Lower lobe of right lung (tissue), 2 donors: Measurements from ENCODE around the gene EEFSEC. TPM values are rescaled to one million over a fixed set of nuclear protein-coding genes. Genes with fewer than 3 reads are reported as not detected.

Source experiments
- ATAC-seq, 2 donors: fragments of 200-7000 bp; cut with Tn5 transposase; one replicate each; pipeline ENCODE4 v1.9.1; 2020 to 2022; ENCODE audit warnings: mild to moderate bottlenecking in 2 of 2, moderate library complexity in 2 of 2
- DNase-seq: peaks from one replicate; pipeline ENCODE4 v3.0.0-alpha.2; 2020
- H3K27ac ChIP-seq: fragments of 200-600 bp; one replicate; pipeline ENCODE4 v1.8.0; 2022
- H3K27me3 ChIP-seq: fragments of 200-600 bp; one replicate; pipeline ENCODE4 v1.8.0; 2022; ENCODE audit warnings: low read depth
- H3K36me3 ChIP-seq: fragments of 200-600 bp; one replicate; pipeline ENCODE4 v1.8.0; 2022; ENCODE audit warnings: mild to moderate bottlenecking
- H3K4me1 ChIP-seq: fragments of 200-600 bp; one replicate; pipeline ENCODE4 v1.8.0; 2022
- H3K4me3 ChIP-seq: fragments of 200-600 bp; one replicate; pipeline ENCODE4 v1.8.0; 2022; ENCODE audit warnings: mild to moderate bottlenecking
- H3K9me3 ChIP-seq: fragments of 200-600 bp; one replicate; pipeline ENCODE4 v1.8.0; 2022
- CTCF ChIP-seq: fragments of 200-600 bp; IDR thresholded peaks from one replicate; pipeline ENCODE4 v1.8.0; 2022; ENCODE audit warnings: antibody characterized with exemption, mild to moderate bottlenecking
- intact Hi-C: fragments of 100-400 bp; cut with DNase I; formaldehyde crosslinking; loops from one replicate; pipeline ENCODE4 v1.11.0; 2022
- long read RNA-seq: library from polyadenylated mRNA; unstranded; transcript quantifications from one replicate; pipeline ENCODE4 v2.0.0, GENCODE V29; 2021
- total RNA-seq: library from RNA; stranded (reverse); fragmentation: NEBNext Ultra II Directional; extraction: Animal tissue kit (Norgen Biotek cat#: 25700); gene quantifications from one replicate; pipeline ENCODE4 v1.2.1, GENCODE V29; 2021
- donor health status: DM: no; HTN: yes; CAD: no; lungs with severe emphysema.

Gene EEFSEC
- 15.6 TPM for total RNA-seq
- long read RNA-seq, transcript EEFSEC-201 (7 exons, 2,232 nt) = major isoform, 44 of 72 reads
- long read RNA-seq, partial matches to known transcripts = 12 of 72 reads
- long read RNA-seq, other reads (novel, unspliced or antisense) = 16 of 72 reads

DNA sequence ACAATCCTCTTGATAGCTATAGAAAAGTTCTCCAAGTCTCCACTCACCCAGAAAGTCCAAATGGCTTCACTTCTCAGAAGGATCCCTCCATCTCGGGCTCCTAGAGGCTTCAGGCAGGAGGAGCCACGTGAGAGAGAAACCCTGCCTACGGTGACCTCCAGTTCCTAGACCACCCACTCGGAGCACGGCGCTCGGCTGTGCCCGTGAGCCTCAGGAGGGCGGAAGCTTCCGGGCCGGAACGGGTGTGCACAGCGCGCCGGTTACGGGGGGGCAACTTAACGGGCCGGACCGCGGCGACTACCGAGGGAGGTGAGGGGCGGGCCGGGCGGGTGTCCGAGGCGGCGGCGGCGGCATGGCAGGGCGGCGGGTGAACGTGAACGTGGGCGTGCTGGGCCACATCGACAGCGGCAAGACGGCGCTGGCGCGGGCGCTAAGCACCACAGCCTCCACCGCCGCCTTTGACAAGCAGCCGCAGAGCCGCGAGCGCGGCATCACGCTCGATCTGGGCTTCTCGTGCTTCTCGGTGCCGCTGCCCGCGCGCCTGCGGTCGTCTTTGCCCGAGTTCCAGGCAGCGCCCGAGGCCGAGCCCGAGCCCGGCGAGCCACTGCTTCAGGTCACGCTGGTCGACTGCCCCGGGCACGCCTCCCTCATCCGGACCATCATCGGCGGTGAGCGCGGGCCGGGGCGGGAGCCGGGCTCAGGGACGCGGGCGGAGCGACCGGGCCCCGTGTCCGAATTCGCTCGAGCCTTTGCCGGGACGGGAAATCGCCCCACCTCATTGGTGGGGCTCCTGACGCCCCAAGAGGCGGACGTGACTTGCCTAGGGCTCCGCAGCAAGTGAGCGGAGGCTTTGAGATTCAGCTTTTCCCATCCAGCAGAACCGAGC, at the start of gene EEFSEC:
TSS of gene EEFSEC (plus strand) at position 326 of the 886 bp plus-strand sequence. CDS start at position 353, 27 bp downstream.
- no peaks in the 10 kb centered on the region for H3K27me3 ChIP-seq
- H3K4me3 ChIP-seq = peak within 1 kb of the TSS; percentile 94
- intact Hi-C loops = no loop called here
- no peak for TF ChIP-seq CTCF
- DNase-seq (peak; percentile 89), ATAC-seq (peak; percentile 97 to 98)
- H3K36me3 ChIP-seq = peaks cover 5% of the 10 kb centered on the region
- H3K9me3 ChIP-seq = peaks cover 3% of the 10 kb centered on the region
- peaks cover 18% of the 10 kb centered on the region for H3K4me1 ChIP-seq
- H3K27ac ChIP-seq = peak within 1 kb of the TSS; percentile 89

DNA sequence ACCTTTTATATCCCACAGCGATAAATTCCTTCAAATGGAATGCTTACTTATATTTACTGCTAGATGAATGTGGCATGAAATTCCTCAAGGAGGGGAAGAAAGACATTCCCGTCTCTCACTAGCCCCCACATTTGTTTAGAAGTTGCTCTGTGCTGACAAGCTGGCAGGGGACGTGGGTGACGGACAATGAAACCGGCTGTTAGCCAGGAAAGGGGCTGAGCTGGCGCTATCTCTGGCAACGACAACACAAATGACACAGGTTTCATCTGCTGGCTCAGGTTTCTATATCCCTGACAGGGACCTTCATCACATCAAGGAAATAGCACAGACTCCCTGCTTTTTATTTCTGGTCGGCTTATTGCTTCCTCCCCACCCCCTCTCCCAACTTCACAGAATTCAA, 45.4 kb upstream of the EEFSEC start:
- H3K4me1 ChIP-seq = no peaks in the 10 kb centered on the region
- no peaks in the 10 kb centered on the region for H3K9me3 ChIP-seq
- DNase-seq = no peak
- ATAC-seq = no peak
- H3K27ac ChIP-seq = no peak overlapping the region
- H3K36me3 ChIP-seq = peaks cover 61% of the 10 kb centered on the region
- intact Hi-C loops = no loop called here
- no peaks in the 10 kb centered on the region for H3K27me3 ChIP-seq
- H3K4me3 ChIP-seq = no peak overlapping the region
- no peak for TF ChIP-seq CTCF

GRCh38 chr3:128111147-128111546, 42.1 kb upstream of the EEFSEC start:
- Histone ChIP-seq H3K9me3 (no peaks in the 10 kb centered on the region), H3K27ac (no peak overlapping the region), H3K36me3 (peaks cover 65% of the 10 kb centered on the region), H3K4me1 (no peaks in the 10 kb centered on the region), H3K4me3 (no peak overlapping the region), H3K27me3 (no peaks in the 10 kb centered on the region)
- ATAC-seq (no peak), DNase-seq (no peak)
- no peak for TF ChIP-seq CTCF
- intact Hi-C loops = no loop called here

DNA sequence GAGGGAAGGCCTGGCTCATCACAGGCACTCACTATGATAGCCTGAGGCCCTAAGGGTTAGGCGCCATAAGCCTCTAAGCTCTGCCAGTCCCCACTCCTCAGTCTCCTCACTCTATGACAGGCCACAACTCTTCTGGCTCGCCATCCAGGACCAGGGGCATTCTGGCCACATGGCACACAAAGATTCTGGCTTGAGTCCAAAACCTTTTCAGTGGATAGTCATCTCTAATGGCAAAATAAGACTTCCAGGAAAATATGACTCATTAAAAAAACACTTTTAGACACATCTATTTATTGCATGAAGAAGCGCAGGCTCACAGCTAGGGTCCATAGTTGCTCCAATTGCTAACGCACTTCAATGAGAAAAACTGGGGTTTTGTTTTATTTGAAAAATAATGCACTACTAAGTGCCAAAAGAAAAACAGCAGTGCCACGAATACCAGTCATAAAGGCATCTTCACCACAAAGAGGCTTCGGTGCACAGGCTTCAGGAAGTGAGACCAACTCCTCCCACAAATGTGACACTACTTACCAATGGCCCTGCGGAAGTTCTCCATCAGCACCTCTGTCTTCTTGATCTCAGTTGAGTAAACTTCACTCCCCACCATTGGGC, 40.8 kb upstream of the EEFSEC start:
- Histone ChIP-seq H3K4me3 (no peak overlapping the region), H3K9me3 (no peaks in the 10 kb centered on the region), H3K27me3 (no peaks in the 10 kb centered on the region), H3K27ac (no peak overlapping the region), H3K36me3 (peaks cover 76% of the 10 kb centered on the region), H3K4me1 (no peaks in the 10 kb centered on the region)
- ATAC-seq (no peak), DNase-seq (no peak)
- intact Hi-C loops = no loop called here
- TF ChIP-seq CTCF = no peak

DNA sequence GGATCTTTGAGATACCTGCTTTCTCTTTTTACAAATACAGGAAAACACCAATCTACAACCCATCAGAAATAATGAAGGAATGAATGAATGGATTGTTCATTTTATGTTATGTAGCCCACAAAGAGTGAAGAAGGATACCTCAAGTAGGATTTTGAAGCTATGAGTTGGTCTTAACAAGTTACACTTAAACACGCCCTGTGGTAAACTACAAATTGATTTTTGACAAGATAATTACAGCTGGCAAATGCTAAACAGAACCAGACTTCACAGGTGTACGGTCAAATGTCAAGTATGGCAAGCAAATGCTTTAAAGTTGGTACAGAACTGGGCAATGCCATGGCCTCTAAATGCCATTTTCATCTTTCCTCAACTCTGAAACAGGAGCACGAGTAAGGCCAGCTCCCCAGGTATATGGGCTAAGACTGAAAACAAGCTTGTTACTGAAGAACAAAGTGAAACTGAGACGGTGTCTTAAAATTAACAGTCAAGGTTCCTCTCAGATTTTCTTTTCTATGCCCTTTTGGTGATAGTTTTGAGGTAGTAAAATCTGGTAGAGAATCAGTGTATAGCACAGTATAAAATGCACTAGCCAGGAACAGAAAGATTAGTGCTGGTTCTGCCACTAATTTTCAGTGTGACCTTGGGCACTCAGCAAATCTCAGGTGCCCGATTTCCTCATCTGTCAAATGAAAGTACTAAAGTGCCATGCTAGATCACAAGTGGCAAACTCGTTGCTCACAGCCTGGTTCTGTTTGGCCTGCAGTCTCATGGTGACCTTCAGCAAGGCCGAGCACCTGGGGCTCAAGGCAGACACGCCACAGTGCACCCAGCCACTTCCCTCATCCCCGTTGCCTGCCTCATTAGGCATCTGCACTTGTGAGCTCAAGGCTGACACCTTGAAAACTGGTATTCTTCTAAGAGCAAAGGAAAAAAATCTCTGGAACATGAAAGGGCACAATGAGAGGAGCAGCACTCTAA, 39.2 kb upstream of the EEFSEC start:
- no peak for DNase-seq
- Histone ChIP-seq H3K36me3 (peaks cover 64% of the 10 kb centered on the region), H3K27ac (no peak overlapping the region), H3K9me3 (no peaks in the 10 kb centered on the region), H3K27me3 (no peaks in the 10 kb centered on the region), H3K4me3 (no peak overlapping the region), H3K4me1 (no peaks in the 10 kb centered on the region)
- no peak for TF ChIP-seq CTCF
- intact Hi-C loops = no loop called here
- ATAC-seq = no peak
